Measurements from ENCODE around the gene GTF3C5.
"Not testable (repeated sequence)": the region's sequence is repeated elsewhere in the genome, so short reads cannot be mapped to it uniquely, and the experiment has no call there.

GTF3C5 gene

DNA sequence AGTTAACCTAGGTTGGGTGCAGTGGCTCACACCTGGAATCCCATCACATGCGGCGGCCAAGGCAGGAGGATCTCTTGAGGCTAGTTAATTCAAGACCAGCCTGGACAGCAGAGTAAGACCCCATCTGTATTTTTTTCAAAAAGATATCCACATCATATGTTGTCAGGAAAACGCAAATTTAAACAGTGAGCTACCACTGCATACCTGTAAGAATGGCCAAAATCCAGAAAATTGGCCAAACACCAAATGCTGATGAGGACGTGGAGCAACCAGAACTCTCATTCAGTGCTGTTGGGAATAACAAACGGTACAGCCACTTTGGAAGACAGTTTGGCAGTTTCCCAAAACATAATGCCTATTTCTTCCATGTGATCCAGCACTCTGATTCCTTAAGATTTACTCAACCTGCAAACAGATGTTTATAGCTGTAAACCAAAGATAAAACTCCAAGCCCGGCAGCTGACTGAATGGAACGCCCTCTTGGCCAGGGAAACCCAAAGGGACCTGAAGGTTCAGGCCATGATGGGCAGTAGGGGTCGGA, 43.4 kb downstream of the GTF3C5 start:
- TF ChIP-seq, protein P1, sequence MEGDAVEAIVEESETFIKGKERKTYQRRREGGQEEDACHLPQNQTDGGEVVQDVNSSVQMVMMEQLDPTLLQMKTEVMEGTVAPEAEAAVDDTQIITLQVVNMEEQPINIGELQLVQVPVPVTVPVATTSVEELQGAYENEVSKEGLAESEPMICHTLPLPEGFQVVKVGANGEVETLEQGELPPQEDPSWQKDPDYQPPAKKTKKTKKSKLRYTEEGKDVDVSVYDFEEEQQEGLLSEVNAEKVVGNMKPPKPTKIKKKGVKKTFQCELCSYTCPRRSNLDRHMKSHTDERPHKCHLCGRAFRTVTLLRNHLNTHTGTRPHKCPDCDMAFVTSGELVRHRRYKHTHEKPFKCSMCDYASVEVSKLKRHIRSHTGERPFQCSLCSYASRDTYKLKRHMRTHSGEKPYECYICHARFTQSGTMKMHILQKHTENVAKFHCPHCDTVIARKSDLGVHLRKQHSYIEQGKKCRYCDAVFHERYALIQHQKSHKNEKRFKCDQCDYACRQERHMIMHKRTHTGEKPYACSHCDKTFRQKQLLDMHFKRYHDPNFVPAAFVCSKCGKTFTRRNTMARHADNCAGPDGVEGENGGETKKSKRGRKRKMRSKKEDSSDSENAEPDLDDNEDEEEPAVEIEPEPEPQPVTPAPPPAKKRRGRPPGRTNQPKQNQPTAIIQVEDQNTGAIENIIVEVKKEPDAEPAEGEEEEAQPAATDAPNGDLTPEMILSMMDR (IDR thresholded peaks at IDR 0.05; ENCODE audit: insufficient read depth, low read length, missing control alignments): no peak
- ChIA-PET CTCF (interaction anchor here (0.9 to 4.9 kb wide), 4 partner anchors 29 to 72 kb away, joined by 3 to 68 read pairs (median 10); no protein-coding TSS in a partner anchor), POLR2A (no interaction called here)
- DNase-seq (ENCODE audit: low read depth, low spot score): no peak
- H3K4me3 ChIP-seq (ENCODE audit: low read depth, low read length): no peak overlapping the region

DNA sequence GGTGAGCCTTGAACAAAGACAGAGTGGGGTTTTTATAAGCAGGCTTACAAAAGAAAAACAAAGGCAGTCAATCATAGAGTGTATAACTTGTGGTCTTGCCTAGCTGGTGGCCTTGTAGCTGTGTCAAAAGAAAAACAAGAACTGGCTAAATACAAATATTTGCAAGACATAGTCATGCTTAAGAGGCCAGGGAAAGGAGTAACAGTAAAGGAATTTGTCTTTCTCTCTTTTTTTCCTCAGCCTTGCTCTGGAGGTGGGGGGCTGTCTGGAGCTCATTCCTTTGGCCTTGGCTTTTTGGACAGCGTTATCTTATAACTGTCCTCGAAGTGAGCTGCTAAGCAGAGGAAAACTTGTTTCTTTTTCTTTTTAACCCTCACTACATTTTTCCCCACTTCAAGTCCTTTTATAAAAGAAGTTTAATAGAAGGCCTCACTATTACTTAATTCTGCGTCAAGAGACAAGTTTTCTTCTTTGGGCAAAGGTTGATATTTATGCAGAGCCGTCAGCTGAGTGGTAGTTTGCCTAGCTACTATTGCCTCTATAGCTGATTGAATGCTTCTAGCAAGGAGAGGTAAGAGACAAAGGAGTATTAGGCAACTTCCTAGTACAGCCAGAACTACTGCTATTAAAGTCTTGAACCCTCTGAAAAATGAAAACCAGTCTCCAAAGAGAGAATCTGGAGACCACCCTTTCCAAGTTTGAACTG, 45.3 kb downstream of the GTF3C5 start:
- DNase-seq (ENCODE audit: low read depth, low spot score): peak; percentile 80
- H3K4me3 ChIP-seq (ENCODE audit: low read depth, low read length): no peak overlapping the region; the same call in 1 of the 2 replicates
- TF ChIP-seq, protein P1 (IDR thresholded peaks at IDR 0.05; ENCODE audit: insufficient read depth, low read length, missing control alignments): no peak
- ChIA-PET CTCF (interaction anchor here (0.9 to 4.9 kb wide), 11 partner anchors 15 to 254 kb away, joined by 3 to 68 read pairs (median 4); partner anchors contain the start of genes CEL and GTF3C5), POLR2A (interaction anchor here (0.8 to 1.0 kb wide), 2 partner anchors 21 to 45 kb away, joined by 3 to 4 read pairs; partner anchors contain the start of gene GTF3C5)

DNA sequence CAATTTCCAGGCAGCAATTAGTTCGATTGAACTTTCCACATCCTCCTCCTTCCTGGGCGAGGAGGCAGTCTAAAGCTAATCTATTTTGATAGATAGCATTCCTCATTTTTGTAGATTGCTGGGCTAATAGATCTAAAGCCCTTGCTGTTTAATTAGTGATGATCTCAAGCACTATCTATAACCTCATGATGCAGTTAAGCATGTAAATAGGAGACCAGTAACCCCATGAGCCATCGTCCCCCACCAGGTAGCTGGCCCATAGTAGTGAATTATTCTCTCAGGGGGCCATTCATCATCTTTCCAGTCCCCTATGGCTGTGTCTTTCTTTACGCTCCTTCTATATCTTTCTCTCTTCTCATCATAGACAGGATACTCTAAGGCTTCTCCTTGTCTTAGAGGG, 45.9 kb downstream of the GTF3C5 start:
- ChIA-PET POLR2A (interaction anchor here (1.0 kb wide), 1 partner anchor 22 kb away, joined by 3 read pairs; no protein-coding TSS in a partner anchor), CTCF (interaction anchor here (1.0 to 4.9 kb wide), 10 partner anchors 22 to 253 kb away, joined by 3 to 68 read pairs (median 4); partner anchors contain the start of gene GTF3C5)
- TF ChIP-seq, protein P1 (IDR thresholded peaks at IDR 0.05; ENCODE audit: insufficient read depth, low read length, missing control alignments): no peak

DNA sequence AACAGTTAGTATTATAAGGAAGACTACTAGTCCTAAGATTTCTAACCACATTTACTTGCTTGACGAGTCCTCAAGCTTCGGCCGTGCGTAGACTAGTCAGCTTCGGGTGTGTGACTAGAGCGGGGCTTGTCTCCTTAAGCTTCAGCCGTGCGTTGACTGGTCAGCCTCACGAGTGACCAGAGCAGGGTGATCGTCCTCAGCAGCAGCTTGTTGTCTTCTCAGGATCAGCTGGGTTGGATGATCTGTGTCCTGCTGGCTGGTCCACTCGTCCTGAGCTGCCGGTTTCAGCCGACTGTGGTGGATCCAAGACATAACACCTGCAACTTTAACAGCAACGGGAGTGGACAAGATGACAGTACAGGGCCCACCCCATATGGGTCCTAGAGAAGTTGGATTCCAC, 47.7 kb downstream of the GTF3C5 start:
- DNase-seq (ENCODE audit: low read depth, low spot score): no peak
- ChIA-PET POLR2A (no interaction called here), CTCF (interaction anchor here (1.3 to 3.2 kb wide), 3 partner anchors 38 to 107 kb away, joined by 3 to 13 read pairs (median 5); no protein-coding TSS in a partner anchor)
- TF ChIP-seq, protein P1 (IDR thresholded peaks at IDR 0.05; ENCODE audit: insufficient read depth, low read length, missing control alignments): no peak
- H3K4me3 ChIP-seq (ENCODE audit: low read depth, low read length): no peak overlapping the region

More for the DNA sequence above, 45.9 kb downstream of the GTF3C5 start:
- no peak for DNase-seq (ENCODE audit: low read depth, low spot score)
- H3K4me3 ChIP-seq (ENCODE audit: low read depth, low read length): no peak overlapping the region

DNA sequence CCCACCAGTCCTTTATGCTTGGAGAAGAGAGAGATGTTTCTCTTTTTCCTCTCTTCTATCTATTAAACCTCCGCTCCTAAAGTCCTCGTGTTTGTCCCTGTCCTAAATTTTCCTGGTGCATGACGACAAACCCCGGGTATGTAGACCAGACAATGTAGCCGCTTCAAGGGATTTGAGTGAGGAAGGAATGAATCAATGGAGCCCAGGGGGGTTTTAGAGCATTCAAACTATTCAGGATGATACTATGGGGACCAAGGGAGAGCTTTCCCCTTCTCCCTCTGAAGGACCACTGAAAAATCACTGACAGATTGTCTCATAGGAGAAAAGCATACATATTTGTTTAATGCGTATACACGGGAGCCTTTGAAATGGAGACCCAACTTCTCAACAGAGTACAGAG, 49.4 kb downstream of the GTF3C5 start:
- no peak for DNase-seq (ENCODE audit: low read depth, low spot score)
- POLR2A ChIA-PET: no interaction called here
- no peak overlapping the region for H3K4me3 ChIP-seq (ENCODE audit: low read depth, low read length)
- CTCF ChIA-PET: interaction anchor here (1.6 to 3.2 kb wide), 2 partner anchors 68 to 406 kb away, joined by 3 to 13 read pairs; no protein-coding TSS in a partner anchor
- TF ChIP-seq, protein P1 (IDR thresholded peaks at IDR 0.05; ENCODE audit: insufficient read depth, low read length, missing control alignments): no peak

DNA sequence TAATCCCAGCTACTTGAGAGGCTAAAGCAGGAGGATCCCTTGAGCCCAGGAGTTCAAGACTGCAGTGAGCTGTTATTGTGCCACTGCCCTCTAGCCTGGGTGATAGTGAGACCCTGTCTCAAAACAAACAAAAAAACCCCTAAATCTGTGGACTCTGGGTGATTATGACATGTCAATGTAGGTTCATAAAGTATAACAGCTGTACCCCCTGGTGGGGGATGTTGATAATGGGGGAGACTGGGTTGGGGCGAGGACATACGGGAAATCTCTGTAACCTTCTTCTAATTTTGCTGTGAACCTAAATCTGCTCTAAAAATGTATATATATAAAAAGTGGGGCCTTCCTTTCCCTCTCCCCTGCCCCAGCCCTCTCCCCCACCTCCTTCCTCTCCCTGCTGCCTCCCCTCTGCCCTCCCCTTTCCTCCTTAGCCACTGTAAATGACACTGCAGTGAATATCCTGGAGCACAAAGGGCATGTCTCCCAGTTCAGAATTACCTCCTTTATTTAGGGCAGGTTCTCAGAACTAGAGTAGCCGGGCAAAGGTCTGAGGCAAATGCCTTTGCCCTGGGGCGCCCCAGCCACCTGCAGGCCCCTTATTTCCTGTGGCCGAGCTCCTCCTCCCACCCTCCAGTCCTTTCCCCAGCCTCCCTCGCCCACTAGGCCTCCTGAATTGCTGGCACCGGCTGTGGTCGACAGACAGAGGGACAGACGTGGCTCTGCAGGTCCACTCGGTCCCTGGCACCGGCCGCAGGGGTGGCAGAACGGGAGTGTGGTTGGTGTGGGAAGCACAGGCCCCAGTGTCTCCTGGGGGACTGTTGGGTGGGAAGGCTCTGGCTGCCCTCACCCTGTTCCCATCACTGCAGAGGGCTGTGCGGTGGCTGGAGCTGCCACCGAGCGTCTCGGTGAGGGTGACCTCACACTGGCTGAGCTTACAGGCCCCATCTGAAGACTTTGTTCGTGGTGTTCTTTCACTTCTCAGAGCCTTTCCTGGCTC, 50.3 kb downstream of the GTF3C5 start:
- POLR2A ChIA-PET; DNase-seq (ENCODE audit: low read depth, low spot score); H3K4me3 ChIP-seq (ENCODE audit: low read depth, low read length): not testable (repeated sequence)
- CTCF ChIA-PET: interaction anchor here (1.3 to 3.2 kb wide), 3 partner anchors 23 to 405 kb away, joined by 3 to 13 read pairs (median 3); no protein-coding TSS in a partner anchor

DNA sequence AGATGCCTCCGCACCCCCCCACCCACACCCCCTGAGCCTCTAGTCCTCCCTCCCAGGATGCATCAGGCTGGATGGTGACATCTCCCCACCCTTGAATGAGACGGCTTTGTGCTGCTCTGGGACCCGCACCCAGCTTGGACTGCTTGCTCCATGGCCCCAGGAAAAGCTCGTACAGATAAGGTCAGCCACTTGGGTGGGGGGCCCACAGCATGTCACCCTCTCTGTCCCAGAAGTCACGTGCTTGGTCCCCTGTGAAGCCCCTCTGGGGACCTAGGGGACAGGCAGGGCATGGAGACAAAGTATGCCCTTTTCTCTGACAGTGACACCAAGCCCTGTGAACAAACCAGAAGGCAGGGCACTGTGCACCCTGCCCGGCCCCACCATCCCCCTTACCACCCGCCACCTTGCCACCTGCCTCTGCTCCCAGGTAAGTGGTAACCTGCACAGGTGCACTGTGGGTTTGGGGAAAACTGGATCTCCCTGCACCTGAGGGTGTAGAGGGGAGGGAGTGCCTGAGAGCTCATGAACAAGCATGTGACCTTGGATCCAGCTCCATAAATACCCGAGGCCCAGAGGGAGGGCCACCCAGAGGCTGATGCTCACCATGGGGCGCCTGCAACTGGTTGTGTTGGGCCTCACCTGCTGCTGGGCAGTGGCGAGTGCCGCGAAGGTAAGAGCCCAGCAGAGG, 51.3 kb downstream of the GTF3C5 start:
- H3K4me3 ChIP-seq (ENCODE audit: low read depth, low read length); POLR2A ChIA-PET; DNase-seq (ENCODE audit: low read depth, low spot score): not testable (repeated sequence)
- CTCF ChIA-PET: interaction anchor here (1.3 kb wide), 1 partner anchor 22 kb away, joined by 3 read pairs; no protein-coding TSS in a partner anchor

DNA sequence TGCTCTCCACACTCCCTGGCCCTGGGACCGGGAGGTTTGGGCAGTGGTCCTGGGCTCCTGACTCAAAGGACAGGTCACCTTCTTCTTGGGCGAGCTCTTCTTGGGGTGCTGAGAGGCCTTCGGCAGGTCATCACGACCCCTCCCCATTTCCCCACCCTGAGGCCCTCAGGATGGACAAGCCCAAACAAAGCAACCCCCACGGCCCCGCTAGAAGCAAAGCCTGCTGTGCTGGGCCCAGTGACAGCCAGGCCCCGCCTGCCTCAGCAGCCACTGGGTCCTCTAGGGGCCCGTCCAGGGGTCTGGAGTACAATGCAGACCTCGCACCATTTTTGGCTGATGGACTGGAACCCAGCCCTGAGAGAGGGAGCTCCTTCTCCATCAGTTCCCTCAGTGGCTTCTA, 52.9 kb downstream of the GTF3C5 start:
- CTCF ChIA-PET; POLR2A ChIA-PET; DNase-seq (ENCODE audit: low read depth, low spot score); H3K4me3 ChIP-seq (ENCODE audit: low read depth, low read length): not testable (repeated sequence)

Measured in AG04449 (cell line).